Stimulated activated naive CD8-positive, alpha-beta T cell treated with anti-CD3 and anti-CD28 coated beads, Interleukin-15, Interleukin-2, amounts not matched to agents 100 ng/mL and 50 ng/mL, for 24 hours (primary cell): ENCODE measurements around the gene GPR82.

Source experiments
- H3K27ac Mint-ChIP-seq: one replicate; pipeline ENCODE4 v1.8.0; 2021; ENCODE audit warnings: mild to moderate bottlenecking, mixed read lengths
- H3K27me3 Mint-ChIP-seq: one replicate; pipeline ENCODE4 v1.8.0; 2021; ENCODE audit warnings: mixed read lengths
- H3K36me3 Mint-ChIP-seq: one replicate; pipeline ENCODE4 v1.8.0; 2021; ENCODE audit warnings: low read depth, mixed read lengths
- H3K4me1 Mint-ChIP-seq: one replicate; pipeline ENCODE4 v1.8.0; 2021; ENCODE audit warnings: low read depth, mixed read lengths
- H3K4me3 Mint-ChIP-seq: one replicate; pipeline ENCODE4 v1.8.0; 2021; ENCODE audit warnings: mild to moderate bottlenecking, mixed read lengths
- H3K9me3 Mint-ChIP-seq: one replicate; pipeline ENCODE4 v1.8.0; 2021; ENCODE audit warnings: mixed read lengths

Gene GPR82

GRCh38 chrX:41733939-41734338 lies 10.0 kb downstream of the GPR82 start:
- H3K4me1 Mint-ChIP-seq: peaks cover 41% of the 10 kb centered on the region
- H3K9me3 Mint-ChIP-seq: no peaks in the 10 kb centered on the region
- no peaks in the 10 kb centered on the region for H3K36me3 Mint-ChIP-seq
- peak overlapping the region; percentile 38 for H3K4me3 Mint-ChIP-seq
- no peaks in the 10 kb centered on the region for H3K27me3 Mint-ChIP-seq
- peak overlapping the region; percentile 90 for H3K27ac Mint-ChIP-seq

GRCh38 chrX:41734530-41734929 lies 10.5 kb downstream of the GPR82 start:
- Mint-ChIP-seq H3K4me1 (peaks cover 41% of the 10 kb centered on the region), H3K4me3 (peak overlapping the region; percentile 38), H3K27me3 (no peaks in the 10 kb centered on the region), H3K27ac (peak overlapping the region; percentile 90), H3K9me3 (no peaks in the 10 kb centered on the region), H3K36me3 (no peaks in the 10 kb centered on the region)

GRCh38 chrX:41737065-41737464 lies 13.1 kb downstream of the GPR82 start:
- no peaks in the 10 kb centered on the region for H3K36me3 Mint-ChIP-seq
- H3K9me3 Mint-ChIP-seq: no peaks in the 10 kb centered on the region
- H3K4me3 Mint-ChIP-seq: no peak overlapping the region
- H3K27ac Mint-ChIP-seq: peak overlapping the region; percentile 19
- H3K4me1 Mint-ChIP-seq: peaks cover 48% of the 10 kb centered on the region
- H3K27me3 Mint-ChIP-seq: no peaks in the 10 kb centered on the region

DNA sequence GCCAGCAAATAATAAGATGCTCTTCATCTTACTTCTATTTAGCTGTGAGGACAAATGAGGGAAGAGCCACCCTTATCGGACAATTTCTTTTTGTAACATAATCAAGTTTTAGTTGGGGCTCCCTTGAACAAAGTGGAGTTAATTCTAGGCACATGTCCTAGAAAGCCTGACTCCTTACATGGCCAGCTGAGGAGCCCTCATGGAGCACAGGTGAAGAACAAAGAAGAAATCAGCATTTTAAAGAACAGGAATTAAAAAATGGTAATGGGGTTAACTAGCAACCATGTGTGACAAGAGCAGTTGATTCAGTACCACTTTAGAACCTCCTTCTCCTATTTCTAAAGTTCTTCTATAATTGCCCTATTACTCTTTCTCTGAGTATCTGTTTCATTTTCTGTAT lies 15.9 kb downstream of the GPR82 start:
- Mint-ChIP-seq H3K27ac (peak overlapping the region; percentile 58), H3K36me3 (peaks cover 13% of the 10 kb centered on the region), H3K9me3 (no peaks in the 10 kb centered on the region), H3K4me1 (peaks cover 32% of the 10 kb centered on the region), H3K27me3 (no peaks in the 10 kb centered on the region), H3K4me3 (no peak overlapping the region)

- Mint-ChIP-seq H3K36me3 (no peaks in the 10 kb centered on the region), H3K27me3 (no peaks in the 10 kb centered on the region), H3K9me3 (no peaks in the 10 kb centered on the region), H3K4me1 (no peaks in the 10 kb centered on the region), H3K4me3 (no peak overlapping the region), H3K27ac (no peak overlapping the region)
These were observed 26.7 kb downstream of the GPR82 start for GRCh38 chrX:41750716-41751115.

GRCh38 chrX:41758401-41758800 lies 34.4 kb downstream of the GPR82 start:
- Mint-ChIP-seq H3K4me1 (peaks cover 4% of the 10 kb centered on the region), H3K27ac (no peak overlapping the region), H3K4me3 (no peak overlapping the region), H3K27me3 (no peaks in the 10 kb centered on the region), H3K36me3 (no peaks in the 10 kb centered on the region), H3K9me3 (no peaks in the 10 kb centered on the region)

GRCh38 chrX:41759817-41760216 lies 35.8 kb downstream of the GPR82 start:
- Mint-ChIP-seq H3K36me3 (no peaks in the 10 kb centered on the region), H3K4me3 (no peak overlapping the region), H3K27ac (no peak overlapping the region), H3K9me3 (no peaks in the 10 kb centered on the region), H3K4me1 (peaks cover 4% of the 10 kb centered on the region), H3K27me3 (no peaks in the 10 kb centered on the region)

GRCh38 chrX:41761169-41761568 lies 37.2 kb downstream of the GPR82 start:
- H3K9me3 Mint-ChIP-seq: no peaks in the 10 kb centered on the region
- H3K4me1 Mint-ChIP-seq: peaks cover 4% of the 10 kb centered on the region
- no peak overlapping the region for H3K4me3 Mint-ChIP-seq
- no peak overlapping the region for H3K27ac Mint-ChIP-seq
- H3K27me3 Mint-ChIP-seq: no peaks in the 10 kb centered on the region
- H3K36me3 Mint-ChIP-seq: no peaks in the 10 kb centered on the region

- Mint-ChIP-seq H3K36me3 (no peaks in the 10 kb centered on the region), H3K4me1 (peaks cover 4% of the 10 kb centered on the region), H3K4me3 (no peak overlapping the region), H3K27ac (no peak overlapping the region), H3K9me3 (no peaks in the 10 kb centered on the region), H3K27me3 (no peaks in the 10 kb centered on the region)
These were observed 37.7 kb downstream of the GPR82 start for GRCh38 chrX:41761702-41762101.

GRCh38 chrX:41779030-41779564 lies 55.1 kb downstream of the GPR82 start:
- no peak overlapping the region for H3K4me3 Mint-ChIP-seq
- H3K27me3 Mint-ChIP-seq: no peaks in the 10 kb centered on the region
- H3K27ac Mint-ChIP-seq: no peak overlapping the region
- H3K36me3 Mint-ChIP-seq: peaks cover 3% of the 10 kb centered on the region
- no peaks in the 10 kb centered on the region for H3K9me3 Mint-ChIP-seq
- H3K4me1 Mint-ChIP-seq: peaks cover 9% of the 10 kb centered on the region
